HG02798 (cell line): ENCODE results near the gene MIDN.

Source experiments
- ATAC-seq: cut with Tn5 transposase; IDR thresholded peaks from one replicate; pipeline ENCODE4 v1.9.1; 2021; ENCODE audit warnings: mild to moderate bottlenecking; ENCODE audit not compliant: unreplicated experiment, poor library complexity

The MIDN gene

DNA sequence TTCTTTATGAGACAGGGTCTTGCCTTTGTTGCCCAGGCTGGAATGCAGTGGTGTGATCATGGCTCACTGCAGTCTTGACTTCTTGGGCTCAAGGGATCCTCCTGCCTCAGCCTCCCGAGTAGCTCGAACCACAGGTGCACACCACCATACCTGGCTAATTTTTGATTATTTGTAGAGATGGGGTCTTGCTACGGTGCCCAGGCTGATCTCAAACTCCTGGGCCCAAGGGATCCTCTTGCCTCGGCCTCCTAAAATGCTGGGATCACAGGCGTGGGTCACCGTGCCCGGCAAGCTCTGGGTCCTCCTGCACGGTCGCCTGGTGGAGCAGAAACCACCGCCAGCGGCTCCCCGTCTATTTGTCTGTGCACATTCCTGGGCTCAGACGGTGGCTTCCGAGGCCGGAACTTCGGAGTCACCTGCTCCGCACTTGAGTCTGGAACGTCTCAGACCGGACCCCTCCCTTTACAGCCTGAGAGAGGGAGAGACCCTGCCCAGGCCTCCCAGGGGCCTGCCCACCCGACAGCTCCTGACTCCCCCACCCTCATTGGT is 59.4 kb downstream of the MIDN start:
- no peak for ATAC-seq

- no peak for ATAC-seq
These were observed 60.3 kb downstream of the MIDN start for GRCh38 chr19:1308718-1309117.
